Measurements from ENCODE around the gene PRRC2B. TPM values are rescaled to one million over a fixed set of nuclear protein-coding genes. Genes with fewer than 3 reads are reported as not detected.

The PRRC2B gene
- total and polyA plus RNA-seq, 2 experiments from 2014 or later = 30.9 to 53.7 TPM

DNA sequence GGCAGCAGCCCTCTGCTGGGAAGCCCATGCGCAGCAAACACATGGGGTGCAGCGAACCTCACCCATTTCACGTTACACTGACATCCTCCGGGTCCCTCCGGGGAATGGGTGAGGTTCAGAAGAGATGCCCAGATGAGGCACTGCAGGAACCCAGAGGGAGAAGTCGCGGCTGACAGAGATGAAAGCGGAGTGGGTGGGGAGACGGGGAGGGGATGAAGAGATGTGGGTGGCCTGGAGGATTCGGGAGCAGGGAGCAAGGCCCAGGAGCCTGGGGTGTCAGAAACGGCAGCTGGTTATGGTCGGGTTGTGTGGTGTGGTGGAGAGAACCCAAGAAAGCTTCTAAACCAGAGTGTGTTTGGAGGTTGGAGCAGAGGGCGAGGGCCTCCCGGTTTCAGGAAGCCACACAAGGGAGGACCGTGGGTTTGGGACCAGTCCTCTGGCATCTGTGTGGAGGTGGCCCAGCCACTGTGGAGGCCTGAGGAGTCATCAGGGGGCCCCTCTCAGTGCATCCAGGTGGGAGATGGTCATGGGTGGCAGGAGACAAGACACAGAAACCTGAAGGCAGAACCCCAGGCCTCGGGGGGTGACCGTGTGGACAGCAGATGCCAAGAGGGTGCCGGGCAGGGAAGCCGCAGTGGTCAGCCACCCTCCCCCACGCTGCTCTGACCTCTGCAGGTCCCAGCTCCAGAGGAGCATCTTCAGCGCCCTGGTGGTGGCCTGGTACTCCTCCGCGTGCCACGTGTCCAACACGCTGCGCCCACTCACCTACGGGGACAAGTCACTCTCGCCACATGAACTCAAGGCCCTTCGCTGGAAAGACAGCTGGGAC is 128.6 kb downstream of the PRRC2B start:
- Histone ChIP-seq H3K9me3 (ENCODE audit: low read depth) (no peaks in the 10 kb centered on the region), H3K4me1 (ENCODE audit: insufficient read depth) (no peaks in the 10 kb centered on the region)
- in situ Hi-C loops (cut with MboI) = no loop called here

DNA sequence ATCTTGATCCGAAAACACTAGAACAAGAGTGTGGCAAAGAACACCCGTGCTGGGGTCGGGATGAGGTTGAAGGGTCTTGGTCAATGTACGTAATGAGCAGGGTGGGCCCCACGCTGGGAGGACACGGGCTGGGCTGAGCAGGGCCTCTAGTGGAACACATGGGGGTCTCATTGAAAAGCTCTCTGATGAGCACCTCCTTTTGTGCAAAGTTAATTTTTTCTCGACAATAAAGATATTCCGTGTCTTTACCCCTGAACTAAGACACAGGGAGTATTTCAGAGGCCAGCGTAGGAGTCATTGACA is 129.2 kb downstream of the PRRC2B start:
- Histone ChIP-seq H3K27me3 (replicated peaks; ENCODE audit: insufficient read depth) (no peaks in the 10 kb centered on the region), H2AFZ (no peak overlapping the region), H3K9me3 (ENCODE audit: low read depth) (no peaks in the 10 kb centered on the region), H3K4me2 (ENCODE audit: unreplicated experiment) (no peak overlapping the region), H3K9ac (no peak overlapping the region), H3K27ac (no peak overlapping the region), H3K36me3 (ENCODE audit: low read depth) (peaks cover 6% of the 10 kb centered on the region), H3K4me1 (ENCODE audit: insufficient read depth) (no peaks in the 10 kb centered on the region), H3K9me2 (ENCODE audit: insufficient read depth) (no peaks in the 10 kb centered on the region), H3K4me3 (no peak overlapping the region), H4K20me1 (ENCODE audit: insufficient read depth) (no peaks in the 10 kb centered on the region), H3K79me2 (ENCODE audit: insufficient read depth) (no peaks in the 10 kb centered on the region), H3F3A (ENCODE audit: insufficient read depth) (no peaks in the 10 kb centered on the region; the same call in 1 of the 2 replicates)
- in situ Hi-C loops (cut with MboI) = no loop called here
- no peak for DNase-seq
- 88% methylated on average over 8 to 9 of the region's 9 CpGs for WGBS, 2 experiments (ENCODE audit: low coverage in 1 of 2, low lambda C conversion rate in 2 of 2, missing lambda C conversion rate in 2 of 2)
- TF ChIP-seq EZH2phosphoT487 (IDR thresholded peaks at IDR 0.05; ENCODE audit: insufficient read depth, low read depth) = no peak
- TF ChIP-seq EZH2 (IDR thresholded peaks at IDR 0.05; ENCODE audit: insufficient read depth, poor library complexity, severe bottlenecking) = no peak

More for the DNA sequence above, 128.6 kb downstream of the PRRC2B start:
- Histone ChIP-seq H2AFZ (no peak overlapping the region), H3K27me3 (replicated peaks; ENCODE audit: insufficient read depth) (no peaks in the 10 kb centered on the region), H3K9me2 (ENCODE audit: insufficient read depth) (no peaks in the 10 kb centered on the region), H3F3A (ENCODE audit: insufficient read depth) (no peaks in the 10 kb centered on the region; the same call in 1 of the 2 replicates), H3K4me2 (ENCODE audit: unreplicated experiment) (no peak overlapping the region), H3K79me2 (ENCODE audit: insufficient read depth) (no peaks in the 10 kb centered on the region), H3K4me3 (no peak overlapping the region), H3K27ac (no peak overlapping the region), H3K9ac (no peak overlapping the region), H4K20me1 (ENCODE audit: insufficient read depth) (no peaks in the 10 kb centered on the region), H3K36me3 (ENCODE audit: low read depth) (peaks cover 6% of the 10 kb centered on the region)
- no peak for TF ChIP-seq EZH2phosphoT487 (IDR thresholded peaks at IDR 0.05; ENCODE audit: insufficient read depth, low read depth)
- TF ChIP-seq EZH2 (IDR thresholded peaks at IDR 0.05; ENCODE audit: insufficient read depth, poor library complexity, severe bottlenecking) = no peak
- WGBS, 2 experiments (ENCODE audit: low coverage in 1 of 2, low lambda C conversion rate in 2 of 2, missing lambda C conversion rate in 2 of 2) = 86 to 88% methylated on average over 28 to 29 of the region's 29 CpGs
- DNase-seq = no peak

DNA sequence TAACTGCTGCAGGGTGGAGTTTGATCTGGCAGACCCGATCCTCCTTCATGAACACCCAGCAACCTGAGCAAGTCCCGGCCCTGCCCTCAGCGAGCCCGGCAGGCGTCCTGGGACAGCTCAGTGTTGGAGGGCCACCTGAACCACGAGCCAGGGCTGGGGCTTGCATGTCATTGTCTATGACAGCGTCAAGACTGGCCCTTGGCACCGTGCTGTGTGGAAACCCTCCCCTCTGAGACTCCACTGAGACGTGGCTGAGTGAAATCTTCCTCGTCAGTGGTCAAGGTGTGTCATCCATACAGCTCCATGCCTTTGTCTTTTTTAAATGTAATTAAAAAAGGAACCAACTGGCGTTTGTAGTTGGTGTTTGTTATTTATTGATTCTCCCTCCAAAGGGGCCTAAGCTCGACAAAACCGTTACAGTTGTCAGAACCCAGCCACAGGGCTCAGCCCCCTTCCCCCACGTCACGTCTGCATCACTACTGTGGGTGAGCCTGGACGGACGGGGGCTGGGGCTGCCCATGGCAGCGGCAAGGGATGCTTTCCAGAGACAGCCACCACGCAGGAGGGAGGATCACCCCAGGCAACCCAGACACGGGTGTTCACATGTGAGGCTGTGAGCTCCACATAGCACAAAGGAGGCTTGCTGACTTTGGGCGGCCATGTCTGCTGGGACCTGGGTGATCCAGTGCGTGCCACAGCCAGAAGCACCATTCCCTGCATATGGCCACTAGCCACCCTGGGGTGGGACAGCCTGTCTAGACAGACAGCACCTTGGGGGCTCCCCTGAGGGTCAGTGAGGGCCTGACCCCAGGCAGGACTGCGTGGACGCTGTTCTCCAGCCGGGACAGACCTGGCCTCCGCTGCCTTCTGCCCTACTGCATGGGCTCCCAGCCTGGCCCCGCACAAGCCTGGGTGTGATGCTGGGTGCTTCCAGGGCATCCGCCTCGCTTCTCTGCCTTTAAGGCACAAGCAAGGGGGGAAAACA is 129.9 kb downstream of the PRRC2B start:
- no peak for TF ChIP-seq EZH2phosphoT487 (IDR thresholded peaks at IDR 0.05; ENCODE audit: insufficient read depth, low read depth)
- no peak for TF ChIP-seq EZH2 (IDR thresholded peaks at IDR 0.05; ENCODE audit: insufficient read depth, poor library complexity, severe bottlenecking)
- Histone ChIP-seq H3K9ac (no peak overlapping the region), H3K4me3 (no peak overlapping the region), H4K20me1 (ENCODE audit: insufficient read depth) (no peaks in the 10 kb centered on the region), H3K79me2 (ENCODE audit: insufficient read depth) (no peaks in the 10 kb centered on the region), H3K27me3 (replicated peaks; ENCODE audit: insufficient read depth) (no peaks in the 10 kb centered on the region), H3K27ac (no peak overlapping the region), H3K4me2 (ENCODE audit: unreplicated experiment) (no peak overlapping the region), H3K36me3 (ENCODE audit: low read depth) (peaks cover 6% of the 10 kb centered on the region), H3K9me2 (ENCODE audit: insufficient read depth) (no peaks in the 10 kb centered on the region), H3F3A (ENCODE audit: insufficient read depth) (no peaks in the 10 kb centered on the region; the same call in 1 of the 2 replicates), H3K9me3 (ENCODE audit: low read depth) (no peaks in the 10 kb centered on the region), H3K4me1 (ENCODE audit: insufficient read depth) (no peaks in the 10 kb centered on the region), H2AFZ (no peak overlapping the region)
- DNase-seq = no peak
- in situ Hi-C loops (cut with MboI) = no loop called here
- WGBS, 2 experiments (ENCODE audit: low coverage in 1 of 2, low lambda C conversion rate in 2 of 2, missing lambda C conversion rate in 2 of 2) = 87 to 88% methylated on average over 28 to 29 of the region's 29 CpGs

DNA sequence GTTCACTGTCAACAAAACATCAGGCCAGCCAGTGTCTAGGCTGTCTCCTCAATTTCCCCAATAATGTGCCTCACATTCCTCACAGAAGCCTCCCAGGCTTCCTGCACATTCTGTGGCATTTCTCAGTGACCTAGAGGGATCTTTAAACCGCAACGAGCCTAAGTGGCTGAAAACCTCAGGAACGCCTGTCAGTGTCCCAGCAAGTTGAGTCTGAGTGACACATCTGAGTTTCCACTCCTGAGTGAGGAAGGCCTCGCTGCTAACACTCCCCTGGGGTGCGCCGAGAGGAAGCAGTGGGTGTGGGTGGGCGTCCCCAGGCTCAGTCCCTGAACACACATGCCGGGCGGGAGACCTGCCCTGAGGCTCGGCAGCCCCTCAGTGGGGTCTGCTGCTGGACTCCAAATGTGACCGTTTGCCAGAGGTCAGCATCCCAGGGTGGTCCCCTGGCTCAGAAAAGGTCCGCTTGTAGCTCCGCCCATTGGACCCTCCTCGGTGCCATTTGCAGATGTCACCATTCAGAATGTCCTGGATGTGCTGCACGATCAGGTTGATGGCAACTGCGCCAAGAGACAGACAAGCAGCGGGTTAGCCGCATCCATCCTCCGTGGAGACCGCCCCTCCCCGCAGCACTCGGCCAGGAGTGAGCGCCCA is 130.9 kb downstream of the PRRC2B start:
- no peak overlapping the region for H3K4me2 ChIP-seq (ENCODE audit: unreplicated experiment)
- H4K20me1 ChIP-seq (ENCODE audit: insufficient read depth) = no peaks in the 10 kb centered on the region
- in situ Hi-C loops (cut with MboI) = no loop called here
- no peak overlapping the region for H3K4me3 ChIP-seq
- H3K27me3 ChIP-seq (replicated peaks; ENCODE audit: insufficient read depth) = no peaks in the 10 kb centered on the region
- WGBS, 2 experiments (ENCODE audit: low coverage in 1 of 2, low lambda C conversion rate in 2 of 2, missing lambda C conversion rate in 2 of 2) = 77 to 78% methylated on average over 23 of the region's 23 CpGs
- no peaks in the 10 kb centered on the region for H3K9me3 ChIP-seq (ENCODE audit: low read depth)
- no peak for TF ChIP-seq EZH2 (IDR thresholded peaks at IDR 0.05; ENCODE audit: insufficient read depth, poor library complexity, severe bottlenecking)
- no peak for TF ChIP-seq EZH2phosphoT487 (IDR thresholded peaks at IDR 0.05; ENCODE audit: insufficient read depth, low read depth)
- peaks cover 3% of the 10 kb centered on the region for H3K36me3 ChIP-seq (ENCODE audit: low read depth)
- H3F3A ChIP-seq (ENCODE audit: insufficient read depth) = no peaks in the 10 kb centered on the region; the same call in 1 of the 2 replicates
- peak; percentile 26 for DNase-seq
- no peak overlapping the region for H3K9ac ChIP-seq
- H3K4me1 ChIP-seq (ENCODE audit: insufficient read depth) = no peaks in the 10 kb centered on the region
- H3K79me2 ChIP-seq (ENCODE audit: insufficient read depth) = peaks cover 5% of the 10 kb centered on the region; the same call in 1 of the 2 replicates
- H3K9me2 ChIP-seq (ENCODE audit: insufficient read depth) = no peaks in the 10 kb centered on the region
- H3K27ac ChIP-seq = no peak overlapping the region
- H2AFZ ChIP-seq = no peak overlapping the region
